Stomach smooth muscle (tissue), 2 donors: Measurements from ENCODE around the gene C15orf61.

Experiments
- H3K27ac ChIP-seq: one replicate; pipeline ENCODE4 v1.7.0; 2013; ENCODE audit warnings: mild to moderate bottlenecking, low read length, inconsistent platforms
- H3K27me3 ChIP-seq, 2 donors: one replicate each; pipeline ENCODE4 v1.7.0; 2013; ENCODE audit warnings: low read length in 2 of 2; ENCODE audit not compliant: insufficient read depth in 2 of 2, control insufficient read depth in 1 of 2
- H3K36me3 ChIP-seq, 2 donors: one replicate each; pipeline ENCODE4 v1.7.0; 2013; ENCODE audit warnings: low read length in 2 of 2; ENCODE audit not compliant: control insufficient read depth in 2 of 2, insufficient read depth in 2 of 2
- H3K4me1 ChIP-seq: one replicate; pipeline ENCODE4 v1.7.0; 2013; ENCODE audit warnings: low read length; ENCODE audit not compliant: control insufficient read depth, insufficient read depth
- H3K4me3 ChIP-seq, 2 donors: one replicate each; pipeline ENCODE4 v1.7.0; 2013; ENCODE audit warnings: low read length in 2 of 2
- H3K9ac ChIP-seq, 2 donors: one replicate each; pipeline ENCODE4 v1.7.0; 2013; ENCODE audit warnings: low read length in 2 of 2, mild to moderate bottlenecking in 1 of 2
- H3K9me3 ChIP-seq, 2 donors: one replicate each; pipeline ENCODE4 v1.7.0; 2013; ENCODE audit warnings: low read length in 2 of 2; ENCODE audit not compliant: control insufficient read depth in 2 of 2
- donor health status: healthy.
- donor health status: Pancreatic carcinoma.

Gene C15orf61

DNA sequence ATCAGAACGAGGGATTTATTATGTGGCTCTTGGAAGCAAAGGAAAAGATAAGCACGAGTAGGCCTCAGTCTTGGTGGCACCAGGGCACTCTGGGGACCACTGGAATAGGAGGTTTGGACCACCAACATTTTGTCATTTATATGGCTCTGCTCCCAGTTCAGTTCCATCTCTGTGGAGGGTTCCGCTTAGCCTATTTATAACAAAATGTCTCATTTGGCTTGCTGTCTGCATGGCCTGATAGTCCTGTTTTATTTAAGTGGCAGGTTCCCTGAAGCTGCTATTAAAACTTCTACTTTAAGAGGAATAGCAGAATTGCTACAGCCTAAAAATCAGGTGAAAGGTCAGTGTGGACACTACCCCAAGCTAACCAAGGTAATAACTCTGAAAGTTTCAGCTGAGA lies 48.7 kb downstream of the C15orf61 start:
- Histone ChIP-seq H3K36me3 (no peaks in the 10 kb centered on the region), H3K4me1 (no peaks in the 10 kb centered on the region), H3K9ac (no peak overlapping the region), H3K27me3 (no peaks in the 10 kb centered on the region), H3K9me3 (no peaks in the 10 kb centered on the region), H3K4me3 (no peak overlapping the region), H3K27ac (no peak overlapping the region)

DNA sequence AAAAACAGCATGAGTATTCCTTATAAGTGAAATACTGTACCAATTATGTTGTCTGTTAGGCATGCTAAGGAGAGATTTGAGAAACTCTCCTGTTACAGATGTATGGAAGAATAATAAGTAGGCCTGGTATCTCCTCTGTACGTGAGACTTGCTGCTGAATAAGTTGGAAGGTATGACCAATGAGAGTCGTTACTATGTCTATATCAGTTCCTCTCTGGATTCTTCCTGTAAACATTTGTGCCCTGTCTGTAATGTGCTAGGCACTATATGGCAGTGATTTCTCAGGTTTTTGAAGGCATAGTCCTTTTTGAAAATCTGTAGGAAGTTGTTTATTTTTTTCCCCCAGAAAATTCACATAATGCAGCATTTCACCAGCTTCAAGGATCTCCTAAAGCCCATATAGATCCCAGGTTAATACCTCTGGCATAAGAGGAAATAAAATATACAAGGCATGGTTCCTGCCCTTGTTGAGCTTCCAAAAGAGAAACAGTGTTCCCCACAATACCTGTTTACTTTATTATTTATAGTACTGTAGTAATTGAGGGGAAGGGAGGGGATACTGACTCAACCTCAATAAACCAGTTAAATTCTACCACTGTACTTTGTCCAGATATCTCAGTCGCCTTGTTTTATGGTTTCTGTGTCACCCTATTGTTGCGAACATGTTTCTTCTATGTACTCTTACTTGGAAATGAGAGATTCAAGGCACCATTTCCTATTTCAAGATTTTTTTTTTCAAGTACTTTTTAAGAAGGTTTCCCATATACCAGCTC lies 50.1 kb downstream of the C15orf61 start:
- H3K4me3 ChIP-seq: no peak overlapping the region
- H3K4me1 ChIP-seq: no peaks in the 10 kb centered on the region
- H3K36me3 ChIP-seq: no peaks in the 10 kb centered on the region
- H3K9ac ChIP-seq: no peak overlapping the region
- no peaks in the 10 kb centered on the region for H3K9me3 ChIP-seq
- no peaks in the 10 kb centered on the region for H3K27me3 ChIP-seq
- H3K27ac ChIP-seq: no peak overlapping the region

DNA sequence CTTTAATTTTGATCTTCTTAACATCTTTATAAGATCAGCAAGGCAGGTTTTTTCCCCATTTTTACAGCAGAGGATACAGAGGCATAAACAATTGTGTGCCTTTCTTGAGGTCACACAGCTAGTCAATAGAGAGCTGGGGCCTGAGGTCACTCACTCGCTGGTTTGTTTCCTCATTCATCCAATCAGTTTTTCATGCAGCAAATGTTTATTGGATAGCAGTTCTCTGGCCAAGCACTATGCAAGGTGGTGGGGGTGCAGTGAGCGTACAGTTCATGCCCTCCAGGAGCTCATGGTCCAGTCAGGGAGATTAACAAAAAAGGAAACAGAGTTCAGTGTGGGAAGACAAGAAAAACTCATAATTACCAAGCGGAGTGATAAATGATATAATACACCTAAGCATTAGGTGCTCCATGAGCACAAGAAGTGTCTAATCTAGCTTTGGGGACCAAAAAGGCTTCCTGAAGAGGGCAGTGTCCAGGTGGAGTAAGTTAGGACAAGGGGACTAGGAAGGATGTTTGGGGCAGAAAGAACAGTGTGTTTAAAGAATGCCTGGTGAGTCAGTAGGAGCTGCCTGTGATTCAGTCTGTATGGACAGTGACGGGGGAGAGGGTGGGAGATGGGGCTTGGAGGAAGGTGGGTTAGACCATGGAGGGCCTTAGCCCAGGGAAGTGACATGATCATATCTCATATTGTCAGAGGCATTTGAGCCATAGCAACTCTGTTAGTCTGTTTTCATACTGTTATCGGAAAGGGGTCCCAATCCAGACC lies 50.9 kb downstream of the C15orf61 start:
- no peaks in the 10 kb centered on the region for H3K9me3 ChIP-seq
- H3K27me3 ChIP-seq: no peaks in the 10 kb centered on the region
- H3K36me3 ChIP-seq: no peaks in the 10 kb centered on the region
- H3K9ac ChIP-seq: no peak overlapping the region
- no peak overlapping the region for H3K27ac ChIP-seq
- no peaks in the 10 kb centered on the region for H3K4me1 ChIP-seq
- H3K4me3 ChIP-seq: no peak overlapping the region

DNA sequence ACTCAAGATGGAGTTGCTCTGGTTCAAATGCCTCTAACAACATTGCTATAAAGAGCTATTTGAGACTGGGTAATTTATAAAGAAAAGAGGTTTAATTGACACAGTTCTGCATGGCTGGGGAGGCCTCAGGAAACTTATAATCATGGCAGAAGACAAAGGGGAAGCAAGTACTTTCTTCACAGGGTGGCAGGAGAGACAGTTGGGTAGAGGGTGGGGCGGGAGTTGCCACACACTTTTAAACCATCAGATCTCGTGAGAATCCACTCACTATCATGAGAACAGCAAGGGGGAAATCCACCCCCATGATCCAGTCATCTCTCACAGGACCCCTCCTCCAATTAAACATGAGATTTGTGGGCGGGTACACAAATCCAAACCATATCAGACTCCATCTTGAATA lies 52.3 kb downstream of the C15orf61 start:
- H3K9me3 ChIP-seq: no peaks in the 10 kb centered on the region
- H3K4me1 ChIP-seq: no peaks in the 10 kb centered on the region
- no peaks in the 10 kb centered on the region for H3K27me3 ChIP-seq
- H3K36me3 ChIP-seq: no peaks in the 10 kb centered on the region
- no peak overlapping the region for H3K27ac ChIP-seq
- H3K4me3 ChIP-seq: no peak overlapping the region
- H3K9ac ChIP-seq: no peak overlapping the region

DNA sequence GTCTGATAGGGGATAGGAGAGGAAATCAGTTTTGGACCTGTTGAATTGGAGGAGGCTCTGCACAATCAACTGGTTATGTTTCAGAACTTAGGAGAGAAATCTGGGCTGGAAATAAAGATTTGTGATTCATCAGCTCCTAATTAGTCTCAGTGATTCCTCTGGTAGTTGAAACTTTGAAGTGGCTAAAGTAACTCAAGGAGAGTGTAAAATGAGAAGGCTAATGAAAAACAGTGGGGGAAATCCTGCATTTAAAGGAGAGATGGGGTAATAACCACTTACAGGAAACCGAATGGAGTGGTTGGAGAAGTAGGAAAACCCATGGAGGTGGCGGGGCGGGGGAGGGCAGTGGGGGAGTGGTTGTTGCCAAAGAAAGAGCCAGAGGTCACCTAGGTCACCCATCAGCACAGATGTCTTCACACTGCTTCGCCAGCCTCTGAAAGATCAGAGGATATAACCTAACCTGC lies 54.1 kb downstream of the C15orf61 start:
- no peaks in the 10 kb centered on the region for H3K27me3 ChIP-seq
- H3K4me1 ChIP-seq: no peaks in the 10 kb centered on the region

DNA sequence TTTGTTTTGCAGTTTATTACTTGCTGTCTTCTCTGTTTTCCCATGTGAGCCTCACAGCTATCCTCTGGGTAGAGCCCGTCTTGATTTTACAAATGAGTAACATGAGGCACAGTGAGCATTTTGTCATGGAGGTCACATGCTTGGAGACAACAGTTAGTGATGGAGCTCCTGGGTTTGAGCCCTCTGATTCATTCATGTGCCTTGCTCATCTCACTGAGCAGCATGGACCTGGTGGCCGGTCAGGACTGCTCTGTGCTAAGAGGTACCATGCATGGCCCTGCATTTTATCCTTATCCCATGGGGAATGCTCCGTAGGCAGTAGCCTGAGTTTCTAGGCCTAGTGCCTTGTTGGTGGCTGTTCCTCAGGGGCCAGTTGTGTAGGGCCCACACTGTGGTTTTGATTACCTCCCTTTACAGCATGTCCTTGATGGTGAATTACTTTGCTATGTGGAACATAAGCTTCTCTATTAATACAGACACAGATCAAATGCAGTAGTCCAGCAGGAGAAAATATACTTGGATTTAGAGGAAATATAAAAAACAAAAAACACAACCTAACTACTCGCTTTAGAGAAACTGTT lies 57.2 kb downstream of the C15orf61 start:
- no peaks in the 10 kb centered on the region for H3K36me3 ChIP-seq
- H3K9me3 ChIP-seq: no peaks in the 10 kb centered on the region
- H3K27ac ChIP-seq: no peak overlapping the region
- H3K4me1 ChIP-seq: no peaks in the 10 kb centered on the region
- no peak overlapping the region for H3K9ac ChIP-seq
- H3K27me3 ChIP-seq: no peaks in the 10 kb centered on the region
- H3K4me3 ChIP-seq: no peak overlapping the region

More for the DNA sequence above, 54.1 kb downstream of the C15orf61 start:
- no peak overlapping the region for H3K27ac ChIP-seq
- H3K9ac ChIP-seq: no peak overlapping the region
- no peaks in the 10 kb centered on the region for H3K9me3 ChIP-seq
- no peaks in the 10 kb centered on the region for H3K36me3 ChIP-seq
- H3K4me3 ChIP-seq: no peak overlapping the region

DNA sequence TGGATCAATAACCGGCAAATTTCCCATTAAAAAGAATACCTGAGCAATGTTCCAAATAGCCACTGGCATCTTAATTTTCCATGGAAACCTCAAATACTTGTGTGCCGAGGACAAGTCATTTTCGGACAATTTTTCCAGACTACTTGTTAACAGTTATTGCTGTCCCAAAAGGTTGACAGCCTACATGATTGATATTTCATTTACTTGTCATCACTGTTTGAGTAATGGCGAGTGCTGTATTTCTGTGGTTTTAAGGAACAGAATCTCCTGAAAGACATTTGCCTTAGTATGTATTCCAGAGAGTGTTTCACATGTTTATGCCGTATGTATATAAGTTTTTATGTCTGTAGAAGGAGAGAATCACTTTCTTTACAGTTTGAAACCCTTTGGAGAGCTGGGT lies 58.2 kb downstream of the C15orf61 start:
- no peak overlapping the region for H3K9ac ChIP-seq
- no peak overlapping the region for H3K27ac ChIP-seq
- no peaks in the 10 kb centered on the region for H3K36me3 ChIP-seq
- no peak overlapping the region for H3K4me3 ChIP-seq
- H3K9me3 ChIP-seq: no peaks in the 10 kb centered on the region
- no peaks in the 10 kb centered on the region for H3K27me3 ChIP-seq
- H3K4me1 ChIP-seq: no peaks in the 10 kb centered on the region
